Spleen (tissue), 11 donors: ENCODE results near the gene RELB. TPM values are rescaled to one million over a fixed set of nuclear protein-coding genes. Genes with fewer than 3 reads are reported as not detected.
A peak's percentile ranks its signal among the peaks of the same experiment; 100 is the strongest.

Experiments used
- DNase-seq: peaks from one replicate; pipeline ENCODE4 v3.0.0-alpha.2; 2020
- H3K27ac ChIP-seq, 8 donors: fragments of 200-600 bp; sonication (generic) in 7 of 8; 1 replicate in 4 of 8; 2 replicates in 4 of 8; pipeline versions ENCODE4 v1.5.0 to v1.8.0; 2016 to 2021; ENCODE audit warnings: inconsistent platforms in 4 of 8, mild to moderate bottlenecking in 4 of 8, moderate library complexity in 1 of 8
- H3K27me3 ChIP-seq, 7 donors: fragments of 200-600 bp; sonication (generic) in 6 of 7; replicated peaks in 1 of 7; 1 replicate in 4 of 7; 2 replicates in 3 of 7; pipeline versions ENCODE4 v1.5.0 to v1.8.0; 2016 to 2021; ENCODE audit warnings: inconsistent platforms in 3 of 7, mild to moderate bottlenecking in 1 of 7
- H3K36me3 ChIP-seq, 6 donors: fragments of 200-600 bp; sonication (generic) in 5 of 6; 1 replicate in 4 of 6; 2 replicates in 2 of 6; pipeline versions ENCODE4 v1.5.0 to v1.8.0; 2016 to 2021; ENCODE audit warnings: inconsistent platforms in 2 of 6
- H3K4me1 ChIP-seq, 6 donors: fragments of 200-600 bp; sonication (generic) in 5 of 6; 1 replicate in 3 of 6; 2 replicates in 3 of 6; pipeline versions ENCODE4 v1.5.0 to v1.8.0; 2016 to 2021; ENCODE audit warnings: inconsistent platforms in 3 of 6
- H3K4me3 ChIP-seq, 8 donors: fragments of 200-600 bp; sonication (generic) in 7 of 8; 1 replicate in 4 of 8; 2 replicates in 4 of 8; pipeline versions ENCODE4 v1.5.0 to v1.8.0; 2016 to 2021; ENCODE audit warnings: inconsistent platforms in 4 of 8, mild to moderate bottlenecking in 4 of 8, moderate library complexity in 2 of 8
- H3K9me3 ChIP-seq, 8 donors: fragments of 200-600 bp; sonication (generic) in 7 of 8; 1 replicate in 4 of 8; 2 replicates in 4 of 8; pipeline versions ENCODE4 v1.5.0 to v1.8.0; 2016 to 2021; ENCODE audit warnings: inconsistent platforms in 4 of 8
- CTCF ChIP-seq, 11 experiments: fragments of 200-600 bp in 7 of 11; fragments of 450-650 bp in 4 of 11; sonication (generic) in 4 of 11; IDR thresholded peaks in 8 of 11; conservative IDR thresholded peaks in 3 of 11; 1 replicate in 7 of 11; 2 replicates in 4 of 11; pipeline versions ENCODE4 v1.4.0 to v1.8.0; 2016 to 2021; ENCODE audit warnings: antibody characterized with exemption in 11 of 11, inconsistent platforms in 4 of 11, mild to moderate bottlenecking in 1 of 11
- POLR2A ChIP-seq, 3 donors: fragments of 450-650 bp; IDR thresholded peaks; one replicate each; pipeline ENCODE4 v1.5.1; 2017; ENCODE audit warnings: antibody characterized with exemption in 3 of 3, mild to moderate bottlenecking in 1 of 3
- POLR2AphosphoS5 ChIP-seq, 3 donors: sonication (generic); formaldehyde crosslinking; IDR thresholded peaks; one replicate each; pipeline ENCODE4 v1.5.1; 2017; ENCODE audit warnings: antibody characterized with exemption in 3 of 3
- WGBS, 5 donors: extraction: QIAGEN DNeasy Blood & Tissue Kit in 3 of 5; methylation state at CpG; one replicate each; pipeline versions ENCODE4 v1.1.5 to v1.1.7; 2013 to 2018; 5-methylcytosine and 5-hydroxymethylcytosine counted together
- intact Hi-C: fragments of 100-400 bp; cut with DNase I; formaldehyde crosslinking; loops from one replicate; pipeline ENCODE4 v1.15.0; 2023; ENCODE audit warnings: low total_unique reads
- polyA plus RNA-seq, 3 donors: library from polyadenylated mRNA; stranded (reverse); fragments of 200-250 nt; gene quantifications; one replicate each; pipeline ENCODE4 v1.2.1, GENCODE V29; 2013
- total RNA-seq, 7 donors: library from RNA; depleted of rRNA in 3 of 7; stranded (reverse); fragments of >200 nt in 3 of 7; fragmentation: NEBNext Ultra II Directional in 4 of 7; extraction: Animal tissue kit (Norgen Biotek cat#: 25700) in 4 of 7; gene quantifications; one replicate each; pipeline versions ENCODE4 v1.1.0 to v1.2.1, GENCODE V29; 2016 to 2021
- donor health status: healthy with polysubstance abuse.
- donor health status: DM: no; HTN: no; CAD: no; lungs with moderate emphysema.
- donor health status: DM: no; HTN: no; CAD: no.
- donor health status: Bipolar disorder and iron deficiency.
- donor health status: healthy.
- donor health status: DM: no; HTN: no; CAD: no.
- donor health status: DM: yes; HTN: yes; CAD: no.

RELB gene
- total and polyA plus RNA-seq, 10 donors = 16.6 to 67.4 (median 34.7) TPM

GRCh38 chr19:45005787-45006186, 4.5 kb downstream of the RELB start:
- intact Hi-C loops = no loop called here
- H3K4me1 ChIP-seq = peaks cover 8 to 40% (median 18%) of the 10 kb centered on the region in 6 donors
- no peaks in the 10 kb centered on the region for H3K27me3 ChIP-seq
- no peak overlapping the region for H3K4me3 ChIP-seq
- no peak for DNase-seq
- H3K9me3 ChIP-seq = no peaks in the 10 kb centered on the region
- H3K27ac ChIP-seq = no peak overlapping the region
- WGBS, 5 donors = 92 to 97% (median 94%) methylated on average over 9 of the region's 9 CpGs
- no peak for TF ChIP-seq POLR2AphosphoS5 (IDR thresholded peaks at IDR 0.05)
- no peak for TF ChIP-seq CTCF (IDR thresholded peaks at IDR 0.05 in 8 of 11, conservative IDR thresholded peaks at IDR 0.05 in 3 of 11)
- TF ChIP-seq POLR2A (IDR thresholded peaks at IDR 0.05) = no peak
- H3K36me3 ChIP-seq = peaks cover 0 to 82% (median 42%) of the 10 kb centered on the region in 6 donors

GRCh38 chr19:45008552-45008951, 7.3 kb downstream of the RELB start:
- no peak for TF ChIP-seq POLR2A (IDR thresholded peaks at IDR 0.05)
- no peak for TF ChIP-seq CTCF (IDR thresholded peaks at IDR 0.05 in 8 of 11, conservative IDR thresholded peaks at IDR 0.05 in 3 of 11)
- TF ChIP-seq POLR2AphosphoS5 (IDR thresholded peaks at IDR 0.05) = no peak
- Histone ChIP-seq H3K9me3 (no peaks in the 10 kb centered on the region), H3K27ac (peak overlapping the region in 1 of 8 donors; percentile 24), H3K36me3 (peaks cover 0 to 98% (median 60%) of the 10 kb centered on the region in 6 donors), H3K4me1 (peaks cover 0 to 25% (median 4%) of the 10 kb centered on the region in 6 donors), H3K27me3 (no peaks in the 10 kb centered on the region), H3K4me3 (no peak overlapping the region)
- WGBS, 5 donors = 84 to 89% (median 85%) methylated on average over 4 to 10 of the region's 10 CpGs
- no peak for DNase-seq
- intact Hi-C loops = no loop called here

- WGBS, 5 donors = 85 to 95% (median 91%) methylated on average over 8 to 9 of the region's 9 CpGs
- Histone ChIP-seq H3K27me3 (no peaks in the 10 kb centered on the region), H3K36me3 (peaks cover 0 to 98% (median 61%) of the 10 kb centered on the region in 6 donors), H3K9me3 (no peaks in the 10 kb centered on the region), H3K27ac (peak overlapping the region in 1 of 8 donors; percentile 9), H3K4me1 (peaks cover 0 to 24% (median 4%) of the 10 kb centered on the region in 6 donors), H3K4me3 (no peak overlapping the region)
- TF ChIP-seq CTCF (IDR thresholded peaks at IDR 0.05 in 8 of 11, conservative IDR thresholded peaks at IDR 0.05 in 3 of 11) = no peak
- TF ChIP-seq POLR2A (IDR thresholded peaks at IDR 0.05) = no peak
- TF ChIP-seq POLR2AphosphoS5 (IDR thresholded peaks at IDR 0.05) = no peak
- intact Hi-C loops = no loop called here
- DNase-seq = no peak
Observed at GRCh38 chr19:45009625-45010255, 8.5 kb downstream of the RELB start.

- 76 to 85% (median 77%) methylated on average over 6 of the region's 6 CpGs for WGBS, 5 donors
- Histone ChIP-seq H3K4me1 (peaks cover 0 to 18% (median 4%) of the 10 kb centered on the region in 6 donors), H3K36me3 (peaks cover 0 to 98% (median 63%) of the 10 kb centered on the region in 6 donors), H3K27me3 (no peaks in the 10 kb centered on the region), H3K9me3 (no peaks in the 10 kb centered on the region), H3K4me3 (no peak overlapping the region), H3K27ac (peak overlapping the region in 1 of 8 donors; percentile 9)
- TF ChIP-seq POLR2AphosphoS5 (IDR thresholded peaks at IDR 0.05) = no peak
- no peak for TF ChIP-seq CTCF (IDR thresholded peaks at IDR 0.05 in 8 of 11, conservative IDR thresholded peaks at IDR 0.05 in 3 of 11)
- no peak for TF ChIP-seq POLR2A (IDR thresholded peaks at IDR 0.05)
- DNase-seq = no peak
- intact Hi-C loops = no loop called here
Observed at GRCh38 chr19:45010306-45010705, 9.0 kb downstream of the RELB start.
